Measurements from ENCODE around the gene AGAP3. TPM values are rescaled to one million over a fixed set of nuclear protein-coding genes. Genes with fewer than 3 reads are reported as not detected.
A peak's percentile ranks its signal among the peaks of the same experiment; 100 is the strongest.

AGAP3 gene
- total and polyA plus RNA-seq, 12 donors: 40.2 to 93.4 (median 50.3) TPM

DNA sequence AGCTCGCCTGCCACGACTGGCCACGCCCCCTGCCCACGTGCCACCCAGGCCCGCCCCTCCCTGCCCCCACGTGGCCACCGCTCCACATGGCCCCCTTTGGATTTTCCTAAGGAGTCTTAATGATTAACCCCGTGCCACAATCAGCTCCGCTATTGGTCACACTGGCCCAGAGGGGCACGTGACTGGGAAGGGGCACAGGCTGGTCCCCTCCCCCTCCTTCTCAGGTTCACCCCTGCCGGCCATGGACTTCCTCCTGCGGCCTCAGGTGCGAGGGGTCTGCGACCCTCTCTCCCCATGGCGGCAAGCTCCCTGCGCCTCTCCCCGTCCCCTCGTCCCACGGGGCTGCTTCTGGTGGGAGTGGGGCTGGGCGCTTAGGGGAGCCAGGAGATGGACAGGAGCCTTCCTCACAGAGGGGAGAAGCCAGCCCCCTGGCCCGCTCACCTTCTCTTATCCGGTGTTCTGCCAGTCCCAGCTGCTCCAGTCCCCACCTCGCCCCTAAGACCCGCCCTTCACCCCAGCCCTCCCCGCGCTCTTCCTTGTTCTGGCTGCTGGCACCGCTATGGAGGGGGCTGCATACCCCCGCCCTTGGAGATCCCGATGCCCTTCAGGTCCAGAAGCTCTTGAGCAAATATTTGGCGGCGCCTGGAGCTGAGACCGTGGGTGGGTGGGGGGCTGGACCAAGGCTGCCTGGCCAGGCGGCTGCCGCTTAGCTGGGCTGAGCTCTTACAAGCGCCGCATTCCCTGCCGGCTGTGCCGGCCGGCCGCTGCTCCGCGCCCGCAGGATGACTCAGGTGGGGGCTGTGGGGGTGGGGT lies 23.7 kb upstream of the AGAP3 start:
- peaks cover 0 to 45% (median 24%) of the 10 kb centered on the region in 9 donors for H3K36me3 ChIP-seq
- peaks cover 27 to 56% (median 46%) of the 10 kb centered on the region in 9 donors for H3K4me1 ChIP-seq
- H3K27me3 ChIP-seq: no peaks in the 10 kb centered on the region
- ATAC-seq (peak in 2 of 8 donors; percentile 20 to 26), DNase-seq (no peak)
- TF ChIP-seq, protein P1, sequence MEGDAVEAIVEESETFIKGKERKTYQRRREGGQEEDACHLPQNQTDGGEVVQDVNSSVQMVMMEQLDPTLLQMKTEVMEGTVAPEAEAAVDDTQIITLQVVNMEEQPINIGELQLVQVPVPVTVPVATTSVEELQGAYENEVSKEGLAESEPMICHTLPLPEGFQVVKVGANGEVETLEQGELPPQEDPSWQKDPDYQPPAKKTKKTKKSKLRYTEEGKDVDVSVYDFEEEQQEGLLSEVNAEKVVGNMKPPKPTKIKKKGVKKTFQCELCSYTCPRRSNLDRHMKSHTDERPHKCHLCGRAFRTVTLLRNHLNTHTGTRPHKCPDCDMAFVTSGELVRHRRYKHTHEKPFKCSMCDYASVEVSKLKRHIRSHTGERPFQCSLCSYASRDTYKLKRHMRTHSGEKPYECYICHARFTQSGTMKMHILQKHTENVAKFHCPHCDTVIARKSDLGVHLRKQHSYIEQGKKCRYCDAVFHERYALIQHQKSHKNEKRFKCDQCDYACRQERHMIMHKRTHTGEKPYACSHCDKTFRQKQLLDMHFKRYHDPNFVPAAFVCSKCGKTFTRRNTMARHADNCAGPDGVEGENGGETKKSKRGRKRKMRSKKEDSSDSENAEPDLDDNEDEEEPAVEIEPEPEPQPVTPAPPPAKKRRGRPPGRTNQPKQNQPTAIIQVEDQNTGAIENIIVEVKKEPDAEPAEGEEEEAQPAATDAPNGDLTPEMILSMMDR (IDR thresholded peaks at IDR 0.05): no peak
- H3K27ac ChIP-seq: peak overlapping the region in 8 of 10 donors; percentile 34 to 73 (median 66)
- intact Hi-C loops (cut with DNase I): loop anchor here in 1 of 10 donors (2.0 kb wide), 1 partner anchor 16 kb away; no protein-coding TSS in a partner anchor
- H3K4me3 ChIP-seq: peak overlapping the region in 5 of 10 donors; percentile 18 to 37 (median 24)
- no peaks in the 10 kb centered on the region for H3K9me3 ChIP-seq
- 52 to 54% methylated on average over 41 to 43 of the region's 43 CpGs for WGBS, 2 donors

DNA sequence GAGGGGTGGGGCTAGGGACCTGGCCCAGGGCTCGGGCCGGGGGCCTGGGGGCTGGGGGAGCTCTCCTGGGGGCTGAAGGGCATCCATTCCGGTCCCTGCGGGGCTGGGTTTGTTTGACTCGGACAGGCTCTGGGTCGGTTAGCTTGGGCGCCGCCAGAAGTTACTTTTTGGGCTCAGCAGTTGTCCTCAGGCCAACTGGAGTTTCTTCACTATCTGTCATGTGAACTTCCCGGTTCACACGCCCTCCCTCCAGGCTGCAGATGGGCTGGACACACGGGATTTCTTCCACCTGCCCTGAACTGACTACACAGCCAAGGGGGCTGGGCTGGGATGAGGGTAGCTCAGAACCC lies 23.1 kb upstream of the AGAP3 start:
- Histone ChIP-seq H3K36me3 (peaks cover 0 to 51% (median 30%) of the 10 kb centered on the region in 9 donors), H3K4me3 (peak overlapping the region in 4 of 10 donors; percentile 17 to 37 (median 22)), H3K9me3 (no peaks in the 10 kb centered on the region), H3K27ac (peak overlapping the region in 7 of 10 donors; percentile 34 to 73 (median 67)), H3K4me1 (peaks cover 27 to 56% (median 46%) of the 10 kb centered on the region in 9 donors), H3K27me3 (no peaks in the 10 kb centered on the region)
- TF ChIP-seq, protein P1 (IDR thresholded peaks at IDR 0.05): no peak
- DNase-seq (no peak), ATAC-seq (peak in 1 of 8 donors; percentile 9)
- intact Hi-C loops (cut with DNase I): loop anchor here in 1 of 10 donors (2.0 kb wide), 1 partner anchor 16 kb away; no protein-coding TSS in a partner anchor
- WGBS, 2 donors: 50 to 52% methylated on average over 11 of the region's 11 CpGs

DNA sequence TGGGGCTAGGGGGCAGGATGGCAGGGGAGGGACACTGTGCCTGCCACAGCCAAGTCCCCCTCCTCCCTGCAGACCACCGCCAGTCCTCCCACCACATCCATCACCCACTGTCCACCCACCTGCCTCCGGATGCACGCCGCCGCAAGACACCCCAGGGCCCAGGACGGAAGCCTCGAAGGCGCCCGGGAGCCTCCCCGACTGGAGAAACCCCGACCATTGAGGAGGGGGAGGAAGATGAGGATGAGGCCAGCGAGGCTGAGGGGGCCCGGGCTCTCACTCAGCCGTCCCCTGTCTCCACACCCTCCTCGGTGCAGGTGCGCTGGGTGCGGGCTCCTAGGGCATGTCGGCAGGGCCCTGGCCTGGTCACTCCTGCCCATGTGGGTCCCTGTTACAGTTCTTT lies 21.8 kb upstream of the AGAP3 start:
- Histone ChIP-seq H3K9me3 (no peaks in the 10 kb centered on the region), H3K27ac (no peak overlapping the region), H3K36me3 (peaks cover 0 to 64% (median 43%) of the 10 kb centered on the region in 9 donors), H3K4me1 (peaks cover 23 to 46% (median 37%) of the 10 kb centered on the region in 9 donors), H3K27me3 (no peaks in the 10 kb centered on the region), H3K4me3 (no peak overlapping the region)
- no peak for ATAC-seq
- DNase-seq: no peak
- TF ChIP-seq, protein P1 (IDR thresholded peaks at IDR 0.05): no peak
- 96 to 97% methylated on average over 17 to 18 of the region's 18 CpGs for WGBS, 2 donors
- intact Hi-C loops (cut with DNase I): no loop called here

DNA sequence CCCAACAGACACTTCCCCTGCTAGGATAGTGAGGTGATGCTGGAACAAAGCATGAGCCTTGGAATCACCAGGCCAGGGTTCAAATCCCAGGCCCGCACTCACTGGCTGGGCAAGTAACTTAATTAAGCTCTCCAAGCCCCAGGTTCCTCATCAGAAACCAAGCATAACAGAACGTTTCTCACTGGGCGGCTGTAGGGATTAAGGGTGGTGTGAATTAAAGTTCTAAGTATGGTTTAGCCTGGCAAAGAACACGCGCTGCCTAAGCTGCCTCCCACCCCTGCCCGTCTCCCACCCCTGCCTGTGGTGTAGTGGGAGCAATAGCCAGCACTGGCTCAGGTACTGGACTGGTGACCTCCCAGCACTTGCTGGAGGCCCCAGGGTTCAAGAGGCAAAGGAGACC lies 21.3 kb upstream of the AGAP3 start:
- 86 to 90% methylated on average over 6 of the region's 6 CpGs for WGBS, 2 donors
- no peaks in the 10 kb centered on the region for H3K27me3 ChIP-seq
- no peak for ATAC-seq
- TF ChIP-seq, protein P1 (IDR thresholded peaks at IDR 0.05): no peak
- H3K4me3 ChIP-seq: no peak overlapping the region
- H3K4me1 ChIP-seq: peaks cover 23 to 46% (median 37%) of the 10 kb centered on the region in 9 donors
- intact Hi-C loops (cut with DNase I): no loop called here
- no peak overlapping the region for H3K27ac ChIP-seq
- DNase-seq: no peak
- no peaks in the 10 kb centered on the region for H3K9me3 ChIP-seq
- peaks cover 0 to 69% (median 43%) of the 10 kb centered on the region in 9 donors for H3K36me3 ChIP-seq

All from heart right ventricle (tissue), 16 donors.